ENCODE data around the gene ALOX12.
"Not testable (repeated sequence)": the region's sequence is repeated elsewhere in the genome, so short reads cannot be mapped to it uniquely, and the experiment has no call there.

Gene ALOX12

DNA sequence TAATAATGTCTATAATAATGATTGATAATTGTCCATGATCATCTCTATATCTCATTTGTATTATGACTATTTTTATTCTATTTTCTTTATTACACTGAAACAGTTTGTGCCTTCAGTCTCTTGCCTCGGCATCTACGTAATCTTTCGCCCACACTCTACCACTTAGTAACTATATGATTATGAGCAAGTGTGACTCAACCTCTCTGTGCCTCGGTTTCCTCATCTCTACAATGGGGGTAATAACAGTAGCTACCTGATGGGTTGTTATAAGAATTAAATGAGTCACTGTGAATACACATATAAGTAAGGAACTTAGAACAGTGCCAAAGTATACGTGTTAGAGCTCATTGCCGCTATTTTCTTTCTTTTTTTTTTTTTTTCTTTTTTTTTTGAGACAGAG lies 51.7 kb downstream of the ALOX12 start:
- TF ChIP-seq, protein P1, sequence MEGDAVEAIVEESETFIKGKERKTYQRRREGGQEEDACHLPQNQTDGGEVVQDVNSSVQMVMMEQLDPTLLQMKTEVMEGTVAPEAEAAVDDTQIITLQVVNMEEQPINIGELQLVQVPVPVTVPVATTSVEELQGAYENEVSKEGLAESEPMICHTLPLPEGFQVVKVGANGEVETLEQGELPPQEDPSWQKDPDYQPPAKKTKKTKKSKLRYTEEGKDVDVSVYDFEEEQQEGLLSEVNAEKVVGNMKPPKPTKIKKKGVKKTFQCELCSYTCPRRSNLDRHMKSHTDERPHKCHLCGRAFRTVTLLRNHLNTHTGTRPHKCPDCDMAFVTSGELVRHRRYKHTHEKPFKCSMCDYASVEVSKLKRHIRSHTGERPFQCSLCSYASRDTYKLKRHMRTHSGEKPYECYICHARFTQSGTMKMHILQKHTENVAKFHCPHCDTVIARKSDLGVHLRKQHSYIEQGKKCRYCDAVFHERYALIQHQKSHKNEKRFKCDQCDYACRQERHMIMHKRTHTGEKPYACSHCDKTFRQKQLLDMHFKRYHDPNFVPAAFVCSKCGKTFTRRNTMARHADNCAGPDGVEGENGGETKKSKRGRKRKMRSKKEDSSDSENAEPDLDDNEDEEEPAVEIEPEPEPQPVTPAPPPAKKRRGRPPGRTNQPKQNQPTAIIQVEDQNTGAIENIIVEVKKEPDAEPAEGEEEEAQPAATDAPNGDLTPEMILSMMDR (conservative IDR thresholded peaks at IDR 0.05; ENCODE audit: low read length) = no peak
- no peak overlapping the region for H3K4me3 ChIP-seq (ENCODE audit: low read length)
- no peak for DNase-seq (ENCODE audit: low read depth)

DNA sequence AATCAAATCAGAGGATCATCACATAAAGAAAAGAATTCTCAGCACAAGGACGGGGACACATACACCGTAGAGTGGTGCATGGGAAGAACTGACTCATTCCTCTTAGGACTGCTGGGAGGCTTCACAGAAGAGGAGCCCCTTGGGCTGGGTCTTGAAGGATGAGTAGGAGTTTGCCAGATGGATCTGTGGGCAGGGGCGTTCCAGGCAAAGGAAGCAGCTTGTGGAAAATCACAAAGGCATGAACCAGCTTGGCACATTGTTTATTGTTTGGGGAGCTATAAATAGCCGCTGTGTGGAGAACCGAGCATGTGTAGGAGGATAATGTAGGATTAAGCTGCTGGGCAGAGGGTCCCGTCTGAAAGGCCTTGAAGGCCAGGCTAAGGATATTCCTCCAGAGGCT lies 53.1 kb downstream of the ALOX12 start:
- no peak overlapping the region for H3K4me3 ChIP-seq (ENCODE audit: low read length)
- no peak for DNase-seq (ENCODE audit: low read depth)
- TF ChIP-seq, protein P1 (conservative IDR thresholded peaks at IDR 0.05; ENCODE audit: low read length) = no peak

DNA sequence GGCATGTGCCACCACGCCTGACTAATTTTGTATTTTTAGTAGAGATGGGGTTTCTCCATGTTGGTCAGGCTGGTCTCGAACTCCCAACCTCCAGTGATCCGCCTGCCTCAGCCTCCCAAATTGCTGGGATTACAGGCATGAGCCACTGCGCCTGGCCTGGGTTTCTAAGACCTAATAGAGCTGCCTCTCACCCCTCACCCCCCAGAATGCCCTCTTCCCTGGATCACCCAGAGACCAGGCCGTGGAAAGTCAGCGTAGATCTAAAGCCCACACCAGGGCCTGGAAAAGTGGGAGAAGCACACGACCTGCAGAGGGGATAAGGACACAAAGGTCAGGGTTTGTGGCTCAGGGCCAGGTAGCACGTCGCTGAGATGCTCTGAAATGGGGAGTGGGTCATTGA lies 54.7 kb downstream of the ALOX12 start:
- not testable (repeated sequence) for H3K4me3 ChIP-seq (ENCODE audit: low read length); DNase-seq (ENCODE audit: low read depth)

DNA sequence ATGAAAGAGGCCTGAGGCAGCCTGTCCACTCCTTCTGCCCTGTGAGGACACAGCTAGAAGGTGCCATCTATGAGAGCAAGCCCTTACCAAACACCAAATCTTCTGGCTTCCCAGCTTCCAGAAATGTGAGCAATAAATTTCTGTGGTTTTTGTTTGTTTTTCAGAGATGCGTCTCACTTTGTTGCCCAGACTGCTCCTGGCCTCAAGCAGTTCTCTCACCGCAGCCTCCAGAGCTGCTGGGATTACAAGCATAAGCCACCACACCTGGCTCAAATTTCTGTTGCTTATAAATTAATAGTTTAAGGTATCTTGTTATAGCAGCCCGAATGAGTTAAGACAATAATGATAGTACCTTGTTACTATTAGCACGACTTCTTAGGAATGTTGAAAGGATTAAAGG lies 60.5 kb downstream of the ALOX12 start:
- DNase-seq (ENCODE audit: low read depth) = peak; percentile 54
- TF ChIP-seq, protein P1 (conservative IDR thresholded peaks at IDR 0.05; ENCODE audit: low read length) = no peak
- H3K4me3 ChIP-seq (ENCODE audit: low read length) = no peak overlapping the region

DNA sequence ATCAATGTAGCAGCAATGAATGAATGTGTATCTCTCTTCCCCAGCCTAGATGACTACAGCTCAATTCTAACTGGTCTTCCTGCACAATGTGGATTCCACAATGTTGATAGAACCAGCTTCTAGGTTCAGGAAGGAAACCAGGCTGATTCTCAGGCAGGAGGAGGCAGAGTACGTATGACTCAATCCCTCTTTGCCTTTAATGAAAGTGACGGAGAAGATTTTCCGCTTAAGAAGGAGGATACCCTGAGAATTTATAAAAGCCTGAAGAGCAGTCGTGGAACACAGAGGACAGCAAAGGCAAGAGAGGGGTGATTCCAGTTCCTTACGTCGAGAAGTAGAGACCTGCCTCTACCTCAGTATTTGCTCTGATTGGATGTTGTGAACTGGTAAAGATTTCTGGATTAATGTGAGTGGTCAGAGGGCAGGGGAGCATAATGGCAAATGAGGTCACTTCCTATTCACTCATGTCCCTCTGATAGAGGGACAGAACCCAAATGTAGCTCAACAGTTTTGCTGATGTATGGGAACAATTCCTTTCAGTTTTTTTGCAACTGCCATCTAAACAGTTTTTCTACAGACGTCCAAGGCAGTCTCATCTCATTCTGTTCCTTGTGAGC lies 63.1 kb downstream of the ALOX12 start:
- TF ChIP-seq, protein P1 (conservative IDR thresholded peaks at IDR 0.05; ENCODE audit: low read length) = no peak
- no peak for DNase-seq (ENCODE audit: low read depth)
- H3K4me3 ChIP-seq (ENCODE audit: low read length) = no peak overlapping the region
